ENCODE data around the gene PCDHB2. TPM values are rescaled to one million over a fixed set of nuclear protein-coding genes. Genes with fewer than 3 reads are reported as not detected.

Gene PCDHB2
- polyA plus RNA-seq, 1 donor (not counting 4 experiments of a cell fraction or from before 2014, with no cell fraction given), result 0.46 TPM

GRCh38 chr5:141105350-141105749, 10.9 kb downstream of the PCDHB2 start:
- Histone ChIP-seq H3K36me3 (ENCODE audit: control insufficient read depth in 2 of 2, extremely low read depth in 1 of 2, insufficient read depth in 2 of 2, low read length in 2 of 2) (no peaks in the 10 kb centered on the region), H3K9me3 (ENCODE audit: control insufficient read depth, low read depth, low read length) (no peaks in the 10 kb centered on the region), H3K9ac (ENCODE audit: control insufficient read depth, extremely low read depth, insufficient read depth, low read length) (no peak overlapping the region), H2AFZ (ENCODE audit: control insufficient read depth, low read length) (no peak overlapping the region), H3K4me3 (ENCODE audit: control insufficient read depth in 2 of 3, extremely low read depth in 1 of 3, insufficient read depth in 2 of 3, low read depth in 1 of 3, low read length in 3 of 3) (no peak overlapping the region), H3K4me1 (ENCODE audit: control insufficient read depth, extremely low read depth, insufficient read depth, low read length) (no peaks in the 10 kb centered on the region), H3K27ac (ENCODE audit: control insufficient read depth, insufficient read depth, low read length) (no peak overlapping the region), H4K20me1 (ENCODE audit: control insufficient read depth, extremely low read depth, insufficient read depth, low read length) (no peaks in the 10 kb centered on the region), H3K27me3 (ENCODE audit: control insufficient read depth, extremely low read depth, insufficient read depth, low read length) (no peaks in the 10 kb centered on the region), H3K79me2 (ENCODE audit: control insufficient read depth, insufficient read depth, low read length) (no peaks in the 10 kb centered on the region), H3K9me1 (ENCODE audit: control insufficient read depth, extremely low read depth, insufficient read depth, low read length) (no peaks in the 10 kb centered on the region), H3K4me2 (ENCODE audit: control insufficient read depth, extremely low read depth, insufficient read depth, low read depth, low read length) (no peak overlapping the region)
- dilution Hi-C loops (cut with MboI; ENCODE audit: extremely low pct_ligation_motif_present, low sequenced_read_pairs), result no loop called here
- FAIRE-seq (no peak), DNase-seq (ENCODE audit: low read depth, low spot score) (no peak)
- no peak for TF ChIP-seq CTCF (optimal IDR thresholded peaks at IDR 0.05 in 1 of 3, IDR thresholded peaks at IDR 0.05 in 1 of 3, conservative IDR thresholded peaks at IDR 0.05 in 1 of 3; ENCODE audit: extremely low read depth in 1 of 3, insufficient read depth in 2 of 3, low read length in 3 of 3)
- TF ChIP-seq EZH2 (IDR thresholded peaks at IDR 0.05; ENCODE audit: low read length), result no peak

- Histone ChIP-seq H3K27ac (ENCODE audit: control insufficient read depth, insufficient read depth, low read length) (no peak overlapping the region), H3K4me3 (ENCODE audit: control insufficient read depth in 2 of 3, extremely low read depth in 1 of 3, insufficient read depth in 2 of 3, low read depth in 1 of 3, low read length in 3 of 3) (no peak overlapping the region), H3K36me3 (ENCODE audit: control insufficient read depth in 2 of 2, extremely low read depth in 1 of 2, insufficient read depth in 2 of 2, low read length in 2 of 2) (no peaks in the 10 kb centered on the region), H3K4me1 (ENCODE audit: control insufficient read depth, extremely low read depth, insufficient read depth, low read length) (no peaks in the 10 kb centered on the region), H3K9me3 (ENCODE audit: control insufficient read depth, low read depth, low read length) (no peaks in the 10 kb centered on the region), H3K9me1 (ENCODE audit: control insufficient read depth, extremely low read depth, insufficient read depth, low read length) (no peaks in the 10 kb centered on the region), H4K20me1 (ENCODE audit: control insufficient read depth, extremely low read depth, insufficient read depth, low read length) (no peaks in the 10 kb centered on the region), H3K79me2 (ENCODE audit: control insufficient read depth, insufficient read depth, low read length) (no peaks in the 10 kb centered on the region), H2AFZ (ENCODE audit: control insufficient read depth, low read length) (no peak overlapping the region), H3K4me2 (ENCODE audit: control insufficient read depth, extremely low read depth, insufficient read depth, low read depth, low read length) (no peak overlapping the region), H3K27me3 (ENCODE audit: control insufficient read depth, extremely low read depth, insufficient read depth, low read length) (no peaks in the 10 kb centered on the region), H3K9ac (ENCODE audit: control insufficient read depth, extremely low read depth, insufficient read depth, low read length) (no peak overlapping the region)
- DNase-seq (ENCODE audit: low read depth, low spot score) (no peak), FAIRE-seq (no peak)
- dilution Hi-C loops (cut with MboI; ENCODE audit: extremely low pct_ligation_motif_present, low sequenced_read_pairs), result no loop called here
- TF ChIP-seq CTCF (optimal IDR thresholded peaks at IDR 0.05 in 1 of 3, IDR thresholded peaks at IDR 0.05 in 1 of 3, conservative IDR thresholded peaks at IDR 0.05 in 1 of 3; ENCODE audit: extremely low read depth in 1 of 3, insufficient read depth in 2 of 3, low read length in 3 of 3) (no peak), EZH2 (IDR thresholded peaks at IDR 0.05; ENCODE audit: low read length) (no peak)
Observed at GRCh38 chr5:141119250-141119649, 24.8 kb downstream of the PCDHB2 start.

All from keratinocyte (primary cell).